ENCODE results near the gene LGALS7B.
"Not testable (repeated sequence)": the region's sequence is repeated elsewhere in the genome, so short reads cannot be mapped to it uniquely, and the experiment has no call there.

LGALS7B gene

DNA sequence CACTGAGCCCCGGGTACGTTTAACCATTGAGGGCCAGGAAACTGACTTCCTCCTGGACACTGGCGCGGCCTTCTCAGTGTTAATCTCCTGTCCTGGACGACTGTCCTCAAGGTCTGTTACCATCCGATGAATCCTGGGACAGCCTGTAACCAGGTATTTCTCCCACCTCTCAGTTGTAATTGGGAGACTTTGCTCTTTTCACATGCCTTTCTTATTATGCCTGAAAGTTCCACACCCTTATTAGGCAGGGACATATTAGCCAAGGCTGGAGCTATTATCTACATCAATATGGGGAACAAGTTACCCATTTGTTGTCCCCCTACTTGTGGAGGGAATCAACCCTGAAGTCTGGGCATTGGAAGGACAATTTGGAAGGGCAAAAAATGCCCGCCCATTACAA lies 36.9 kb downstream of the LGALS7B start:
- DNase-seq, result not testable (repeated sequence)

DNA sequence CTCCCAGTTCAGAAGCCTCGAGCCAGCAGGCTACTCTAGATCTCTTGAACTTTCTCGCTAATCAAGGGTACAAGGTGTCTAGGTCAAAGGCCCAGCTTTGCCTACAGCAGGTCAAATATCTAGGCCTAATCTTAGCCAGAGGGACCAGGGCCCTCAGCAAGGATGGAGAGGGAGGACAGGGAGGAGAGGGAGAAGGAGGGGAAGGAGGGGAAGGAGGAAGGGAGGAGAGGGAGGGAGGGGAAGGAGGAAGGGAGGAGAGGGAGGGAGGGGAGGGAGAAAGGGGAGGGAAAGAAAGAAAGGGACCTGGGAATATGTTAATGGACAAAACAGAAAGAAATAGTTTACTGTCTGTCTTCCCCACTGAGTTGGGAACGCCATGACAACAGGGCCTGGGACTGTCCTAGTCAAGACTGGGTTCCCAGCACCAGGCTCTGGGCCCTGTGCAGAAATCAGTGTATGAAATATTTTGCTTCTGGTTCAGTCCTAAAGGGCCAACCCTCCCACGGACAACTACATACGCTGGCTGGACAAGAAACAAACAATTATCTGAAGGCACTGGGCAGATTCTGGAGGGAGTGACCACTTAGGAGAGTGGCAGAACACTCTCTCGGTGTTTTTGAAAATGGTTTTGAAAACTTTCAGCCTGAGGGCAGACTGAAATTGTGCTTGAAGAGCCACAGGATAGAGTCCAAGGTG lies 38.0 kb downstream of the LGALS7B start:
- no peak for DNase-seq

DNA sequence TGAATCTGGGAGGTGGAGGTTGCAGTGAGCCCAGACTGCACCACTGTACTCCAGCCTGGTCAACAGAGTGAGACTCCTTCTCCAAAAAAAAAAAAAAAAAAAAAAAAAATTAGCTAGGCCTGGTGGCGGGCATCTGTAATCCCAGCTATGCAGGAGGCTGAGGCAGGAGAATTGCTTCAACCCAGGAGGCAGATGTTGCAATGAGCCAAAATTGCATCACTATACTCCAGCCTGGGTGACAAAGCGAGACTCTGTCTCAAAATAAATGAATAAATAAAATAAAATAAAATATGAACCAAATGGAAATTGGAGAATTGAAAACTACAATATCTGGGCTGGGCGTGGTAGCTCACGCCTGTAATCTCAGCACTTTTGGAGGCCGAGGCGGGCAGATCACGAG lies 40.2 kb downstream of the LGALS7B start:
- not testable (repeated sequence) for DNase-seq

DNA sequence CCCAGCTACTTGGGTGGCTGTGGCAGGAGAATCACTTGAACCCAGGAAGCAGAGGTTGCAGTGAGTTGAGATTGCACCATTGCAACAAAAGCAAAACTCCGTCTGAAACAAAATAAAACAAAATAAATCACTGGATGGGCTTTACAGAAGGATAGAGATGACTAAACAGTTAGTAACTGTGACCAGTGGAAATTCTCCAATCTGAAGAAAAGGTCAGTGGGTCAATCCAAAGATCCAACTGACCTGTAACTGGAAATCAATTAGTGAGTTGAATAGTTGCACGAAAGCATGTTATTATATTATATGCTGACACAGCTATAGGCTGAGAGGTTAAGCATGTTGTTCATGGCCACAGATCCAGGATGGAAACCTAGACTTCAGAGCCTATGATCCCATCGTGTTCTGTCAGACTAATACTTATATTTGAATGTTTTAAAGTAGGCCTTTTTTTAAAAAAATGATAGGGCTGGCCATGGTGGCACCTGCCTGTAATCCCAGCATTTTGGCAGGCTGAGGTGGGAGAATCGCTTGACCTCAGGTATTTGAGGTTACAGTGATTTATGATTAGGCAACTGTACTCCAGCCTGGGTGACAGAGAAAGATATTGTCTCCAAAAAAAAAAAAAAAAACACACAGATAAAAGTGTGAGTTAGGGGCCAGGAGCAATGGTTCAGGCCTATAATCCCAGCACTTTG lies 41.2 kb downstream of the LGALS7B start:
- no peak for DNase-seq

DNA sequence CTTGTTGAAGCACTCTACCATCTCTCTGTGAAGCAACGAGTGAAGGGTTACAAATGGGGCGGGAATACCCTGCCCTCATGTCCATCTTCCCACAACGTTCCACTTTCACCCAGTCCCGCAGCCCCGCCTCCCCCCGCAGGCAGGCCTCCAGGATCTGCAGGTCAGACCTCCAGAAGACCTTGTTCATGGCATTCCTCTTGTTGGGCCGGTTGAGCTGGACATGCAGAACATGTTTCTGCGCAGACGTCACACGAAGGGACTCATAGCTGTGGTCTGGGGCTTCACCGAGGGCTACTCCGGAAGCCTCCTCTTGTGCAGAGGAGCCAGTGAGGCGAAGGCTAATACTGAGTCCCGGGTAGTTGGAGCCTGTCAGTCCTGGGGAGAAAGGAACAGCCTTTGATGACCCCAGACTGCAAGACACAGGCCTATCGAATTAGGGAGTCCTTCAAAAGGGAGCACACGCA lies 42.2 kb downstream of the LGALS7B start:
- DNase-seq, result peak; percentile 36

DNA sequence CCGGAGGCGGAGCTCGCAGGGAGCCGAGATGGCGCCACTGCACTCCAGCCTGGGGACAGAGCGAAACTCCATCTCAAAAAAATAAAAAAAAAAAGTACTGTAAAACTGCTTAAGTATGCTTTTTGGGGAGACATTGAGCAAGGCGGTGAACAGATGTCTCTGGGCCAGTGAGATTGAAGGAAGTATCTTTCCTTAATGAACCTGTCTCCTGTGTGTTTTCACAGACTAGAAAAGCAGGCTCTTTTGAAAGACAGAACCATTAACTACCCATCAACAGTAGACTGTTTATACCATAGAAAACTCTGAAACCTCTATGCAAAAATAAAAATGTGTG lies 44.1 kb downstream of the LGALS7B start:
- DNase-seq, result no peak

DNA sequence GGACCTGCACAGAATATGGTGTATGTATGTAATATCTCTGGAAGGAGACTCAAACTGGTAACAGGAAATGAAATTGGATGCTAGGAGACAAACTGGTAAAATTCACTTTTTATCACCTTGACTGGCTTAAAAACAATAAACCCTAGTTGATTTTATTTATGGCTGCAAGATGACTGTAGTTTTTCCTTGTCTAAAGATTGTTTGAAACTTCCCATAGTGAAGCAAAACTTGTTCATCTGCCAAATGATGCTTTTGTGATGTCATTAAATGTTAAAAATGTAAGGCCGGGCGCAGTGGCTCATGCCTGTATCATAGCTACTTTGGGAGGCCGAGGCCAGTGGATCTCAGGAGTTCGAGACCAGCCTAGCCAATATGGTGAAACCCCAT lies 45.1 kb downstream of the LGALS7B start:
- no peak for DNase-seq

DNA sequence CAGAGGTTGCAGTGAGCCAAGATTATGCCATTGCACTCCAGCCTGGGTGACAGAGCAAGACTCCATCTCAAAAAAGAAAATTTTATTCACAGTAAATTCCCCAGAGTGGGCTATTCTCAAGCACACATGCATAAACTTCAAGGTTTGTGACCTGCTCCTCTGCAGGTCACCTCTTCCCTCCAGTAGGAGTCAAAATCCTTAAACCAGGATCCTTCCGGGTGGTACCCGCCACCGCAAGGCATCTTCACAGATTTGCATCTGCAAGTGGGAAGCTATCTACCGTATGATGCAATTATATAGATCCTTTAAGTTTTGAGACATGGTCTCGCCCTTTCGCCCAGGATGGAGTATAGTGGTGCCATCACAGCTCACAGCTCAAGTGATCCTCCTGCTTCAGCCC lies 45.6 kb downstream of the LGALS7B start:
- no peak for DNase-seq

DNA sequence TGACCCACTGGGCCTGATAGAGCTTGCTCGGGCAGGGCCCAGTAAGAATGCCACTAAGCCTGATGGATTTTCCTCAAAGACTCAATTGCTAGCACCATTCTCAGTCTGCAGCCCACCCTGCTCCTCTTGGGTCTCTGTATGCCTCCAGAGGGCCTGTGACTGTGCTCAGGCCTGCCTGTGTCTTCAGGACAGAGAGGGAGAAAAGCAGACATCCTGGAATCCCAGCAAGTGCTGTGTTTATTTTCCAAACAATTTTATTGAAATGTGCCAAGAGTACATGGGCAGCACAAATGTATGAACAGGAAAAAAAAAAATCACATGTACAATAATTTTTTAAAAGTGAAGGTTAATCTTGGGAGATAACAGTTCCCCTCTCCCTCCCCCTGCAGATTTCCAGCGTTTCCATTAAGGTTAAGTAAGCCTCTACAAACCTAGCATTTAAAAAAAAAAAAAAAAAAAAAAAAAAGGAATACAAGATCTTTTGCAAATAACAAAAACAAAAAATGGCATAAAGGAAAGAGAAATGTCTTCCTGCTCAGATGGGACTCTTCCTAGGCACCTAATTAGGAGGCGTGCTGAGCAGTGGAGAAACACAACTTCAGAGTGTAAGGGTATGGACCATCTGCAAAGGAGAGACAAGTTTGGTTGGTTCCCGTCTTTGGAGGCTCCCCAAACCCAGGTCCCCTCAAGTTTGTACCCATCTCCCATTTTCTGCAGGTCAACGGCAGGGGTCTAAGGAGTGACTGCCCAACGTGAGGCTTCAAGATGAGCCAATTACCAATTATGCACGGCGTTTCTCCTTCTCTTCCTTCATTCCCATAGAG lies 47.4 kb downstream of the LGALS7B start:
- DNase-seq, result no peak

DNA sequence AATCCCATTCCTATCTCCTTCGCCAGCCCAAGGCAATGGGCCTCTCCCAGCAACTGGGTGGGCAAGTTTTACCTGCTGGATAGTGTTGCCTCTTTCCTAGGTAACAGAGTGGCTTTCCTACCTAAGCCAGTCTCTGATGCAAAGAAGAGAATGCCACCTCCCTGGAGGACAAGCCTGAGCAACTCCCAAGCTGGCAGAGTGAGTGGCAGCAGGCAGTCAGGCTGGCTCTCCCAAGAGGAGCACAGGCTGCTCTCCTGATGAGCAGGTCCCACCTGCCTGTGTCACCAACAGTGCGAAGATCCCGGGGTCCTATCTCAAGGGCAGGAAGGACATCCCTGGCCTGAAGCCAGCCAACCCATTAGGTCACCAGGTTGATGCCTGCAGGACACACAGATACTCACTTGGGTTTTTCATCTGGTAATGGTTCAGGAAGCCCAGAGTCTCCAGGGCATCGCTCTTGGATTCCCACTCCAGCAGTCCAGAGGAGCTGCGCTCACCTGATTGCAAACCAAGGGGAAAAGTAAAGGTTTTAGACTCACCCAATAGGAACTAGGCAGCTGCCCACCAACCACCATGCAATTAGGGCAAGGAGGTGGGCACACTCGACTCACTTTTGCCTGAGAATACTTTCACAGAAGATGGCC lies 48.1 kb downstream of the LGALS7B start:
- no peak for DNase-seq

DNA sequence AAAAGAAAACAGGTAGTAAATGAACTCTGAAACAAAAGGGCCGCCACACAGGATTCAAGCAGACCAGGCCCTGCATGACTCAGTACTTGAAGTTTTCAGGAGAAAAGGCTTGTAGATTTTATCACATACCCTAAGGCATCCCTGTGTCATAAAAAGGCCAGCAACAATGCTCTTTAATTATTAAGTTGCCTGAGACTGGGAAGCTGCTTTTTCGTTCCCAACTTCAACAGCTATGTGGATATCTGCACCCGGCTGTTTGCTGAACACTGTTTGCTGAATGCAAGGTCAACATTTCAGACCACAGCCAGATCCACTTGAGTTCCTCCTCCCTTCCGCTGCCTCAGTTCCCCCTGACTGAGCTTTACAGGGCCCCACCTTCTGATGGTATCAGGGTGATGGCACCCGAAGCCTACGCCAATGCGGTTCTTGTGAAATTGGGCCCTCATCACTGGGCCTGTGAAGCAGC lies 48.7 kb downstream of the LGALS7B start:
- no peak for DNase-seq

DNA sequence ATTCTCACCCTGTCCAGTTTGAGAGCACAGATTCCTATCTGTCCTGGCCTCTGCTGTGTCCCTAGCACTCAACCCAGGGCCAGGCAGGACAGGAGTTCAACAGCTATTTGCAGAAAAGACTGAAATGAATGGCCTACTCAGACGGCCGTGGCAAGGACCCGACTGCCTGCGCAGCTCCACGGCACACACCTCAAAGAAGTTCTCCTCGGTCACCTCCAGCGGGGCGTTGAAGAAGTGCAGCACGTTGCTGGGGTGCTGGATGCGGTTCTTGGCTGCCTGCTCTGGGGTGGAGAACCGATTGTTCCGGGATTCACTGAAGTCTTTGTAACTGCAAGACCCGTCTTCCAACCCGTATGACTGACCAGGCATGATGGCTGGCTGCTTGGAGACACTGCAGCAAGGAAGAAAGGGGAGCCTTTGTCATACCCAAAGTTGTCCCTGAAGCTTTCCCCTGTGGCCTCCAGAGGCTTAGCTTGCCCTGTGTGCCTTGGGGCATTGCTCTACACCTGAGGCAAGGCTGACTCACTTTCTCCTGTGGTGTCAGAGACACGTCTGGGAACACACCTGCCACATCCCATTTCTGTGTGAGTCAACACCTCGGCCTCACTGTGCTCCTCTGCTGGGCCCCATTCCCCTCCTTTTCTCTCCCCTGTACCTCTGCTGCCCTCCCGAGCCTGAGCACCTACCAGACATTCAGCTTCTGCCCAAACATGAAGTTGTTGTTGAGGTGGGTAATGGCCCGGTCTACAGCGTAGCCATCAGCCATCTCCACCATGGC lies 49.4 kb downstream of the LGALS7B start:
- DNase-seq, result peak; percentile 80

DNA sequence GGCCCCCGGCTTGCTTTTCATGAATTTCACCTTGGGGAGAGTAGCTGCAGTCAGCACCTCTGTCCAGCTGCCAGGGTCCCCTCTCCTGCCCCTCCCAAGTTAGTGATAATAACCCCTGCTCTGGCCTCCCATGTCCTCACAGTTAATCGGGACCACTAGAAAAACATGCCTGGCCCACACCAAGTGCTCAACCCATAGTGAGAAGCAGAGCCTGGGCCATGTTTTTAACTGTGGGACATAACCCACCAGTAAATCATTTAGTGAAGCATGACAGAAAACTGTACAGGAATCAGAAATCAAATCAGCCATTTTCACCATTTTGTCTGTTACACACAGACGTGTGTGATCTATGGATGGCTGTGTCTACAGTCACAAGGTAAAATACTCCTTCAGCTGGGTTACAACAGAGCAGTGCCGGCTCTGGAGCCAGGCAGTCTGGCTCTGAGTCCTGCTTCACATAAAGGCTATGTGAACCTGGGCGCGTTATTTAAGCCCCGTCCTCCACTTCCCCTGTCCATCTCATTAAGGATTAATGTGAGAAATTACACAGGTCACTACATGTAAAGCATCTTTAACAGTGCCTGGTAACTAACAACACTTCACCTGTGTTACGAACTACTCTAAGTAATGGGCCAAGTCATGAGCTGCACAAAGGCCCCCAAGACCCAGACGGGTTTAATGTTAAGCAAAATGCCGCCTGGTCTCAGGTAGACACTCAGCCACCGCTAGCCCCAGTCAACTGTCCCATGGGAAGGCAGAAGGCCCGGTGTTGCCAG lies 50.2 kb downstream of the LGALS7B start:
- no peak for DNase-seq

DNA sequence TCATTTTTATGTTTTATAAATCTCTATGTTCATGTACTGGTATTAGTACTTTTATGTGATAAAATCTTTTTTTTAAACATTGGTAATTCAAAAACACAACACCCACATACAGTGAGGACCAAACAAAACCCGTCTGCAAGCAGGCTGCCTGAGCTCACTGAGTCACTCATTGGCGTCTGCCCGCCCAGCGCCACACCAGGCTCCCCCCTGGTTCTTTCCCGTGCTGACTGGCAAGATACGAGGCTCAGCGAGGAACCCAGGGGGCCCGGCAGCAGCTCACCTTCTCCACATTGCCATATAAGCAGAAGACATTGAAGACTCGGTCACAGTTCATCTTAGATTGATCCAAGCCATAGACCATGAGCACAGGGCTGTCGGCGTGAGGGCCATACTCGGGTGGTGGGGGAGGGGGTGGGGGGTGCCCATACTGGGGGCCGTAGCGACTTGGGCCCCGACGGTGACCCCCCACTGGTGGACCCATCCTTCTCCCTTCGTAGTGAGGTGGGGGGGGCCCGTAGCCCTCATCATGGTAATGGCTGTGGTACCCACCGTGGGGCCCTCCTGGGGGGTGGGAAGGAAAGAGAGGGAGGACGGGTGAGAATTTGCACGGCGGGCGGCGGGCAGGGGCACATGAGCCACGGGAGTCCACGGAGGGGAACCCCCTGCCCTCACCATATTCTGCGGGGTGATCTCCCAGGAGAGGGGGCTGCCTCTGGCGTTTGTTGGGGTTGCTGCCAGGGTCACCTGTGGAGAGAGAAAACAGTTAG lies 51.0 kb downstream of the LGALS7B start:
- DNase-seq, result peak; percentile 47

DNA sequence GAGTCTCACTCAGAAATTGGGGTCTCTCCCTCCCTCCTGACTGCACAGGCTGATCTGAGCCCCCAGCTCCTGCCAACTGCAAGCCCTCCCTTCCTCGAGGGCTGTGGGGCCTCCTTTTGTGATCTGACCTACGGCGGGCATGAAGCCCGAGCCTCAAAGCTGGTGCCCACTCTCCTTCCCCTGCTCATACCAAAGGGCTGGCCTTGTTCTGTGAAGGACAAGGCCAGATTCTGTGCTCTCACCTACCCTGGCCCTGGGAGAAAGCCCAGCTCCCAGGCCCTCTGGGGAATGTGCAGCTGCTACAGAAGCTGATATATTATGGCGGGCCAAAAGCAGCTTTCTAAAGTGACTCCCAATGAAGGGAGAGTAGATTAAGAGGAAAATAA lies 51.6 kb downstream of the LGALS7B start:
- no peak for DNase-seq

All from activated CD4-positive, alpha-beta T cell treated with anti-CD3 and anti-CD28 coated beads for 48 hours (primary cell).